ENCODE results near the gene SOX30.

SOX30 gene

GRCh38 chr5:157659868-157660660 lies 7.8 kb upstream of the SOX30 start:
- DNase-seq (ENCODE audit: low spot score): no peak

GRCh38 chr5:157658893-157659292 lies 6.7 kb upstream of the SOX30 start:
- DNase-seq (ENCODE audit: low spot score): no peak

GRCh38 chr5:157657516-157657915 lies 5.3 kb upstream of the SOX30 start:
- DNase-seq (ENCODE audit: low spot score): no peak

GRCh38 chr5:157651623-157652376 lies 438 bp downstream of the SOX30 start:
- no peak for DNase-seq (ENCODE audit: low spot score)

- DNase-seq (ENCODE audit: low spot score): no peak
Observed at GRCh38 chr5:157650991-157651611, 1.1 kb downstream of the SOX30 start.

GRCh38 chr5:157649101-157649500 lies 3.1 kb downstream of the SOX30 start:
- no peak for DNase-seq (ENCODE audit: low spot score)

- DNase-seq (ENCODE audit: low spot score): no peak
Observed at GRCh38 chr5:157648275-157648990, 3.8 kb downstream of the SOX30 start.

- DNase-seq (ENCODE audit: low spot score): no peak
Observed at GRCh38 chr5:157640406-157641066, 11.7 kb downstream of the SOX30 start.

- DNase-seq (ENCODE audit: low spot score): no peak
Observed at GRCh38 chr5:157630341-157630740, 21.9 kb downstream of the SOX30 start.

- DNase-seq (ENCODE audit: low spot score): no peak
Observed at GRCh38 chr5:157626831-157627230, 25.4 kb downstream of the SOX30 start.

- no peak for DNase-seq (ENCODE audit: low spot score)
Observed at GRCh38 chr5:157624144-157624543, 28.1 kb downstream of the SOX30 start.

- DNase-seq (ENCODE audit: low spot score): no peak
Observed at GRCh38 chr5:157620776-157621175, 31.5 kb downstream of the SOX30 start.

GRCh38 chr5:157618191-157618765 lies 34.0 kb downstream of the SOX30 start:
- DNase-seq (ENCODE audit: low spot score): no peak

- DNase-seq (ENCODE audit: low spot score): no peak
Observed at GRCh38 chr5:157616785-157617184, 35.5 kb downstream of the SOX30 start.

GRCh38 chr5:157613385-157614245 lies 38.6 kb downstream of the SOX30 start:
- no peak for DNase-seq (ENCODE audit: low spot score)

GRCh38 chr5:157612581-157612980 lies 39.7 kb downstream of the SOX30 start:
- DNase-seq (ENCODE audit: low spot score): no peak

GRCh38 chr5:157611571-157612476 lies 40.4 kb downstream of the SOX30 start:
- no peak for DNase-seq (ENCODE audit: low spot score)

- DNase-seq (ENCODE audit: low spot score): no peak
Observed at GRCh38 chr5:157610990-157611389, 41.2 kb downstream of the SOX30 start.

GRCh38 chr5:157608972-157609565 lies 43.2 kb downstream of the SOX30 start:
- DNase-seq (ENCODE audit: low spot score): no peak

All from RKO (cell line).